ENCODE results near the gene BUD13. TPM values are rescaled to one million over a fixed set of nuclear protein-coding genes. Genes with fewer than 3 reads are reported as not detected.
A peak's percentile ranks its signal among the peaks of the same experiment; 100 is the strongest.

BUD13 gene
- total and polyA plus RNA-seq, 2 donors = 13.5 to 14.4 TPM

- no peak overlapping the region for H3K4me3 ChIP-seq (ENCODE audit: low read depth, low read length)
- 87% methylated on average over 4 of the region's 4 CpGs for WGBS
These were observed 16.2 kb upstream of the BUD13 start for GRCh38 chr11:116788975-116789374.

GRCh38 chr11:116788534-116788933 is 15.7 kb upstream of the BUD13 start:
- H3K36me3 ChIP-seq (ENCODE audit: insufficient read depth) = no peaks in the 10 kb centered on the region
- no peak overlapping the region for H3K27ac ChIP-seq (ENCODE audit: low read depth)
- DNase-seq (ENCODE audit: extremely low spot score) = no peak
- WGBS = 52% methylated on average over 4 of the region's 4 CpGs
- no peaks in the 10 kb centered on the region for H3K4me1 ChIP-seq (ENCODE audit: insufficient read depth)
- H3K4me3 ChIP-seq (ENCODE audit: low read depth, low read length) = peak overlapping the region; percentile 89

More at GRCh38 chr11:116788975-116789374, 16.2 kb upstream of the BUD13 start:
- DNase-seq (ENCODE audit: extremely low spot score) = no peak
- Histone ChIP-seq H3K27ac (ENCODE audit: low read depth) (no peak overlapping the region), H3K36me3 (ENCODE audit: insufficient read depth) (no peaks in the 10 kb centered on the region), H3K4me1 (ENCODE audit: insufficient read depth) (no peaks in the 10 kb centered on the region)

GRCh38 chr11:116787786-116788486 is 15.1 kb upstream of the BUD13 start, which contains the start of gene ZPR1:
ZPR1 (minus strand) TSS chr11:116788023; CDS start chr11:116787990, 33 bp downstream.
- Histone ChIP-seq H3K4me1 (ENCODE audit: insufficient read depth) (no peaks in the 10 kb centered on the region), H3K4me3 (ENCODE audit: low read depth, low read length) (peak within 1 kb of the TSS; percentile 89), H3K36me3 (ENCODE audit: insufficient read depth) (no peaks in the 10 kb centered on the region), H3K27ac (ENCODE audit: low read depth) (peak within 1 kb of the TSS; percentile 65)
- WGBS = under 1% methylated on average over 56 of the region's 56 CpGs
- DNase-seq (ENCODE audit: extremely low spot score) = peak; percentile 76

GRCh38 chr11:116787436-116787785 is 14.6 kb upstream of the BUD13 start:
- Histone ChIP-seq H3K4me1 (ENCODE audit: insufficient read depth) (no peaks in the 10 kb centered on the region), H3K27ac (ENCODE audit: low read depth) (no peak overlapping the region), H3K4me3 (ENCODE audit: low read depth, low read length) (peak overlapping the region; percentile 89), H3K36me3 (ENCODE audit: insufficient read depth) (no peaks in the 10 kb centered on the region)
- DNase-seq (ENCODE audit: extremely low spot score) = no peak
- under 1% methylated on average over 15 of the region's 15 CpGs for WGBS

GRCh38 chr11:116786966-116787365 is 14.2 kb upstream of the BUD13 start:
- no peaks in the 10 kb centered on the region for H3K36me3 ChIP-seq (ENCODE audit: insufficient read depth)
- 61% methylated on average over 5 of the region's 5 CpGs for WGBS
- no peaks in the 10 kb centered on the region for H3K4me1 ChIP-seq (ENCODE audit: insufficient read depth)
- H3K4me3 ChIP-seq (ENCODE audit: low read depth, low read length) = peak overlapping the region; percentile 89
- DNase-seq (ENCODE audit: extremely low spot score) = no peak
- H3K27ac ChIP-seq (ENCODE audit: low read depth) = no peak overlapping the region

- 93% methylated on average over 2 of the region's 2 CpGs for whole genome bisulfite sequencing
- no peaks in the 10 kb centered on the region for H3K36me3 ChIP-seq (ENCODE audit: insufficient read depth)
These were observed 13.5 kb upstream of the BUD13 start for GRCh38 chr11:116786326-116786725.

GRCh38 chr11:116782728-116783127 is 9.9 kb upstream of the BUD13 start:
- H3K4me3 ChIP-seq (ENCODE audit: low read depth, low read length) = no peak overlapping the region
- 89% methylated on average over 4 of the region's 4 CpGs for WGBS
- no peak for DNase-seq (ENCODE audit: extremely low spot score)
- H3K4me1 ChIP-seq (ENCODE audit: insufficient read depth) = no peaks in the 10 kb centered on the region
- H3K36me3 ChIP-seq (ENCODE audit: insufficient read depth) = no peaks in the 10 kb centered on the region
- H3K27ac ChIP-seq (ENCODE audit: low read depth) = no peak overlapping the region

More at GRCh38 chr11:116786326-116786725, 13.5 kb upstream of the BUD13 start:
- DNase-seq (ENCODE audit: extremely low spot score) = no peak
- H3K27ac ChIP-seq (ENCODE audit: low read depth) = no peak overlapping the region
- H3K4me3 ChIP-seq (ENCODE audit: low read depth, low read length) = no peak overlapping the region
- H3K4me1 ChIP-seq (ENCODE audit: insufficient read depth) = no peaks in the 10 kb centered on the region

- Histone ChIP-seq H3K4me3 (ENCODE audit: low read depth, low read length) (no peak overlapping the region), H3K36me3 (ENCODE audit: insufficient read depth) (no peaks in the 10 kb centered on the region), H3K27ac (ENCODE audit: low read depth) (no peak overlapping the region), H3K4me1 (ENCODE audit: insufficient read depth) (no peaks in the 10 kb centered on the region)
- 97% methylated on average over 4 of the region's 4 CpGs for whole genome bisulfite sequencing
- DNase-seq (ENCODE audit: extremely low spot score) = no peak
These were observed 5.8 kb upstream of the BUD13 start for GRCh38 chr11:116778556-116778955.

GRCh38 chr11:116777056-116777455 is 4.3 kb upstream of the BUD13 start:
- Histone ChIP-seq H3K27ac (ENCODE audit: low read depth) (no peak overlapping the region), H3K4me3 (ENCODE audit: low read depth, low read length) (no peak overlapping the region), H3K36me3 (ENCODE audit: insufficient read depth) (no peaks in the 10 kb centered on the region), H3K4me1 (ENCODE audit: insufficient read depth) (no peaks in the 10 kb centered on the region)
- DNase-seq (ENCODE audit: extremely low spot score) = no peak
- 79% methylated on average over 7 of the region's 7 CpGs for WGBS

GRCh38 chr11:116776522-116776984 is 3.8 kb upstream of the BUD13 start:
- Histone ChIP-seq H3K27ac (ENCODE audit: low read depth) (no peak overlapping the region), H3K4me1 (ENCODE audit: insufficient read depth) (peaks cover 2% of the 10 kb centered on the region), H3K36me3 (ENCODE audit: insufficient read depth) (no peaks in the 10 kb centered on the region), H3K4me3 (ENCODE audit: low read depth, low read length) (no peak overlapping the region)
- DNase-seq (ENCODE audit: extremely low spot score) = no peak

GRCh38 chr11:116775975-116776374 is 3.2 kb upstream of the BUD13 start:
- Histone ChIP-seq H3K36me3 (ENCODE audit: insufficient read depth) (no peaks in the 10 kb centered on the region), H3K4me1 (ENCODE audit: insufficient read depth) (peaks cover 2% of the 10 kb centered on the region), H3K4me3 (ENCODE audit: low read depth, low read length) (no peak overlapping the region), H3K27ac (ENCODE audit: low read depth) (no peak overlapping the region)
- no peak for DNase-seq (ENCODE audit: extremely low spot score)
- 92% methylated on average over 5 of the region's 5 CpGs for WGBS

GRCh38 chr11:116774661-116775060 is 1.9 kb upstream of the BUD13 start:
- WGBS = 85% methylated on average over 5 of the region's 5 CpGs
- no peak overlapping the region for H3K27ac ChIP-seq (ENCODE audit: low read depth)
- H3K4me3 ChIP-seq (ENCODE audit: low read depth, low read length) = no peak overlapping the region
- peaks cover 2% of the 10 kb centered on the region for H3K4me1 ChIP-seq (ENCODE audit: insufficient read depth)
- DNase-seq (ENCODE audit: extremely low spot score) = no peak
- no peaks in the 10 kb centered on the region for H3K36me3 ChIP-seq (ENCODE audit: insufficient read depth)

GRCh38 chr11:116773203-116774097 is 663 bp upstream of the BUD13 start:
- Histone ChIP-seq H3K4me1 (ENCODE audit: insufficient read depth) (peaks cover 2% of the 10 kb centered on the region), H3K27ac (ENCODE audit: low read depth) (no peak overlapping the region), H3K4me3 (ENCODE audit: low read depth, low read length) (peak overlapping the region; percentile 79), H3K36me3 (ENCODE audit: insufficient read depth) (peaks cover 2% of the 10 kb centered on the region)
- DNase-seq (ENCODE audit: extremely low spot score) = no peak
- WGBS = 6% methylated on average over 25 of the region's 25 CpGs

- WGBS = 6% methylated on average over 2 of the region's 2 CpGs
These were observed 852 bp downstream of the BUD13 start for GRCh38 chr11:116771935-116772334.

More at GRCh38 chr11:116771935-116772334, 852 bp downstream of the BUD13 start:
- Histone ChIP-seq H3K36me3 (ENCODE audit: insufficient read depth) (peaks cover 2% of the 10 kb centered on the region), H3K27ac (ENCODE audit: low read depth) (no peak overlapping the region), H3K4me3 (ENCODE audit: low read depth, low read length) (peak overlapping the region; percentile 79), H3K4me1 (ENCODE audit: insufficient read depth) (peaks cover 2% of the 10 kb centered on the region)
- no peak for DNase-seq (ENCODE audit: extremely low spot score)

Data from urinary bladder (tissue), 4 donors.